Measurements from ENCODE around the gene SP2.

SP2 gene

DNA sequence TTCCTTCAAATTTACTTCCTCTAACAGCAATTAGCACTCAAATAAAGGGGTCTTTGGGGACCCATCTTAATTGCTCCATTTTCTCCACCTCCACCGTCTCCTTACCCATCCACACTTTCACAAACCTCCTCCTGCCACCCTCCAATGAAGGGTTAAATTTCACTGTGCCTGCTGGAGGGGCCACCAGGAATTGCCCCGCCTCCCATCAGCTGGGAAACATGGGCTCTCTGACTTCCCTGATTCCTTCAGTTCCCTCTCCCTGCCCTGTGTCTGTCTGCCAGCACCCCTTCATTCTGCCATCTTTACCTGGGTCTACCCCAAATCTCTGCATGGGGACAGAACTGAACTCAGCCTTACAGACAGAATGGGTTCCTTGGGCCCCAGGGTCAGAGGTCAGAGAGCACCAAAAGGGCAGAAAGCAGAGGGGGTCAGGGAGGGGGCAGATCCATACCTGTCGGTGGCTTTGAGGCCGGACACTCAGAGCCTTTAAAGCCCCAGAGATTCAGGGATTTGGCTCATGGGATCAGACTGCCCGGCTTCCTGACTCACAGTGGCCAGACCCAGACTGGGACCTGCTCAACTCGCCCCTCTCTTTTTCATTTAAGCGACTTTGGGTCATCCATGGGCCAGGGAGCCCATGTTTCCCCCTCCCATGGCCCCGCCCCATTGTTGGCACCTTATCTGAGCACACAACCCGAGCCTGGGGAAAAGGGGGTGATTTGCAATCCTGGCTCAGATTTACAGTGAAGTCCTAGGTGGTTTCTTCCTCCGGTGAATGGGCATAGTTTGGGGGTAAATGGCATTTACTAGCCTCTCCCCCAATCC is 17.6 kb upstream of the SP2 start:
- H3K4me3 ChIP-seq (ENCODE audit: low read length) = no peak overlapping the region
- DNase-seq (ENCODE audit: low read depth) = no peak
- TF ChIP-seq, protein P1, sequence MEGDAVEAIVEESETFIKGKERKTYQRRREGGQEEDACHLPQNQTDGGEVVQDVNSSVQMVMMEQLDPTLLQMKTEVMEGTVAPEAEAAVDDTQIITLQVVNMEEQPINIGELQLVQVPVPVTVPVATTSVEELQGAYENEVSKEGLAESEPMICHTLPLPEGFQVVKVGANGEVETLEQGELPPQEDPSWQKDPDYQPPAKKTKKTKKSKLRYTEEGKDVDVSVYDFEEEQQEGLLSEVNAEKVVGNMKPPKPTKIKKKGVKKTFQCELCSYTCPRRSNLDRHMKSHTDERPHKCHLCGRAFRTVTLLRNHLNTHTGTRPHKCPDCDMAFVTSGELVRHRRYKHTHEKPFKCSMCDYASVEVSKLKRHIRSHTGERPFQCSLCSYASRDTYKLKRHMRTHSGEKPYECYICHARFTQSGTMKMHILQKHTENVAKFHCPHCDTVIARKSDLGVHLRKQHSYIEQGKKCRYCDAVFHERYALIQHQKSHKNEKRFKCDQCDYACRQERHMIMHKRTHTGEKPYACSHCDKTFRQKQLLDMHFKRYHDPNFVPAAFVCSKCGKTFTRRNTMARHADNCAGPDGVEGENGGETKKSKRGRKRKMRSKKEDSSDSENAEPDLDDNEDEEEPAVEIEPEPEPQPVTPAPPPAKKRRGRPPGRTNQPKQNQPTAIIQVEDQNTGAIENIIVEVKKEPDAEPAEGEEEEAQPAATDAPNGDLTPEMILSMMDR (conservative IDR thresholded peaks at IDR 0.05; ENCODE audit: low read length) = no peak

DNA sequence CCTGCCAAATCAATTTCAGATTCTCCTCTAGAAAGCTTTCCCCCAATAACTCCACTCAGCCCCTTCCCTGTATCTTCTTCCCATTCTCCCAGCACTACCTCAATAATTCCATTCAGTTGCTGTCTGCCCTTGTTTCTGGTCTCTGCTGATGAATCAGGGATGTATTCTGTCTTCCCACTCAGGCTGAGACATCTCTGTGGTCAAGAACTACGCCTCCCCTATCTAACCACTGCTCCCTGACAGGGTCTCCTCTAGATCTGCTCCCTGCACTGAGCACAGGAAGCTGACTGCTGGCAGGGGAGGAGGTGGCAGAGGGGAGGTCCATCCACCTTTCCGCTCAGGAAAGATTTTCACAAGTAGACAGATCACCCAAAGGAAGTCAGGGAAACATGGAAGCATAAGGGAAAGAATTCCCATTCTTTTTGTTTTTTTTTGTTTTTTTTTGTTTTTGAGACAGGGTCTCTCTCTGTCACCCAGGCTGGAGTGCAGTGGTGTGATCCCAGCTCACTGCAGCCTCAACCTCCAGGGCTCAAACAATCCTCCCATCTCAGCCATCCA is 16.9 kb upstream of the SP2 start:
- TF ChIP-seq, protein P1 (conservative IDR thresholded peaks at IDR 0.05; ENCODE audit: low read length) = no peak
- H3K4me3 ChIP-seq (ENCODE audit: low read length) = no peak overlapping the region
- DNase-seq (ENCODE audit: low read depth) = peak; percentile 51

DNA sequence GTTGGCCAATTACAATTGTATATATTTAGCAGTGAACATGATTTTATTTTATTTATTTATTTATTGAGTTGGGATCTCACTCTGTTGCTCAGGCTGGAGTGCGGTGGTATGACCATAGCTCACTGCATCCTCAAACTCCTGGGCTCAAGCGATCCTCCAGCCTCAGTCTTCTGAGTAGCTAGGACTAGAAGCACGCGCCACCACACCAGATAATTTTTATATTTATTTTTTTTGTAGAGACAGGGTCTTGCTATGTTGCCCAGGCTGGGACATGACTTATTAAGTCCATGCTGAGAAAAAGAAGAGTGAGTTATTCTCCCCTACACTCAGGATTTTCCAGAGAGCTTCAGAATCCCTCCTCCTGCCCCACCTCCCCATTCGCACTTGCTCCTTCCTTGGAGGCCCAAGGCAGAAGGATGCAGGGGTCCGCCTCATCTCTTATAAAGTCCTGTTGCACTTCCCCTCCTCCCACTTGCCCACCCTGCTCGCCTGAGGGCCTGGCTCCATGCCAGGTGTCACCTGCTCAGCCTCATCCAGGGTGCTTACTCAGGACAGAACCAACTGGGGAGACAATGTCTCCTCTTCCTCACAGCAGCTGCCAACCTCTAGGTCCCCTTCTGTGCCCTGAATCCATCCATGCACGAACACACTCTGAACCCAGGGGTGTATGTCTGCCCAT is 16.1 kb upstream of the SP2 start:
- no peak overlapping the region for H3K4me3 ChIP-seq (ENCODE audit: low read length)
- TF ChIP-seq, protein P1 (conservative IDR thresholded peaks at IDR 0.05; ENCODE audit: low read length) = no peak
- no peak for DNase-seq (ENCODE audit: low read depth)

DNA sequence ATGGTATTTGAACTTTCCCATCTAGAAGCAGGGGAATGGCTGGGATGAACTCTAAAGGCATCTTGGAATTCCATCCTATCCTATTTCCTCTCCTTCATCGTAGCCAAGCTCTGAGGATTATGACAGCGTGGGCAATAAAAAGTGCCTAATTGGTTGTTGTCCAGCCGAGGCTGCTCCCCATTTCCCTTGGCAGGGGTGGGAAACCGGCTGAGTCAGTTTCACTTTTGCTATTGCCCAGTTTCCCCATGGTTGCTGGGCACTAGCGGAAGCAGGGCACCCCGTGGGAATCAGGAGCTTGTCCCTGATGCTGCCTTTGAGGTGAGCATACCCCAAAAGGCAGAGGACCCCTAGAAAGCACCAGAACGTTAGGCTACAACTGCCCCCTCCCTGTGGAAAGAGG is 13.8 kb upstream of the SP2 start:
- TF ChIP-seq, protein P1 (conservative IDR thresholded peaks at IDR 0.05; ENCODE audit: low read length) = no peak
- DNase-seq (ENCODE audit: low read depth) = peak; percentile 76
- peak overlapping the region; percentile 25; the same call in 1 of the 2 replicates for H3K4me3 ChIP-seq (ENCODE audit: low read length)

DNA sequence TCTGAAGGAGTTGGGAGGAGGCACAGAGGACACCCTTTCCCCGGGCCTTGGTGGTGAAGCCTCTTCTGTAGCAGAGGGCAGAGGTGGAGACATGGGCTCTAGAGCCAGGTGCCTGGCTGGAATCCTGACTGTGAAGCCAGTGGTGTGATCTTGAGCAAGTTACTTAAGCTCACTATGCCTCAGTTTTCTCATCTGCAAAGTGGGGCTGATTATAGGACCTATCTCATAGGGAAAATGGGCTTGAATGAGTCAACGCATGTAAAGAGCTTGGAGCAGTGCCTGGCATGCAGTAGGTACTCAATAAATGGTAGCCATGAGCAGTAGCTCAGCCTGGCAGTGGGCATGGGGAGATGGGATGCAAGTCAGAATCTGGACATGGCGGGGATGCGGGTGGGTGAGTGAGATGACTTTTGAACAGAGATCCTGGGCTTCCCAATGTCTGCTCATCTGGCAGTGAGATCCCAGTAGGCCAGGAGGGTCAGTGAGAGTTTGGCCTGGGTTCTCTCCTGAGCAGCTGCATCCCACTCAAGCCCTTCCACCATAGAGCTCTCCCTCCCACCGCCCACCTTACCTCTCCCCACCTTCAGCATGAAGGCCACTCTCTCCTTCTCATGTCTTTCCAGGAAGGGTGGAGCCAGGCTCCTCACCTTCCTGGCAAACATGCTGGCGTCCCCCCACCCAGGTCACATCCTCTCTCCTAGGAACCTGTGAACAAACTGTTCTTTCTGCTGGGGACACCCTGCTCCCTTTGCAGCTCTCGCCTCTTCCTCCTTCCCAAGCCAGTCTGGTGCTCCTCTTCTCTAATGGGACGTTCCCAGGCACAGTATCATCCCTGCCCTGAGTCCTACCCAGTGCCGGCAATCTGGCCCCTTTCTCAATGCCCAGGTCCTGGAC is 13.1 kb upstream of the SP2 start:
- peak overlapping the region; percentile 25; the same call in 1 of the 2 replicates for H3K4me3 ChIP-seq (ENCODE audit: low read length)
- DNase-seq (ENCODE audit: low read depth) = no peak
- TF ChIP-seq, protein P1 (conservative IDR thresholded peaks at IDR 0.05; ENCODE audit: low read length) = no peak

DNA sequence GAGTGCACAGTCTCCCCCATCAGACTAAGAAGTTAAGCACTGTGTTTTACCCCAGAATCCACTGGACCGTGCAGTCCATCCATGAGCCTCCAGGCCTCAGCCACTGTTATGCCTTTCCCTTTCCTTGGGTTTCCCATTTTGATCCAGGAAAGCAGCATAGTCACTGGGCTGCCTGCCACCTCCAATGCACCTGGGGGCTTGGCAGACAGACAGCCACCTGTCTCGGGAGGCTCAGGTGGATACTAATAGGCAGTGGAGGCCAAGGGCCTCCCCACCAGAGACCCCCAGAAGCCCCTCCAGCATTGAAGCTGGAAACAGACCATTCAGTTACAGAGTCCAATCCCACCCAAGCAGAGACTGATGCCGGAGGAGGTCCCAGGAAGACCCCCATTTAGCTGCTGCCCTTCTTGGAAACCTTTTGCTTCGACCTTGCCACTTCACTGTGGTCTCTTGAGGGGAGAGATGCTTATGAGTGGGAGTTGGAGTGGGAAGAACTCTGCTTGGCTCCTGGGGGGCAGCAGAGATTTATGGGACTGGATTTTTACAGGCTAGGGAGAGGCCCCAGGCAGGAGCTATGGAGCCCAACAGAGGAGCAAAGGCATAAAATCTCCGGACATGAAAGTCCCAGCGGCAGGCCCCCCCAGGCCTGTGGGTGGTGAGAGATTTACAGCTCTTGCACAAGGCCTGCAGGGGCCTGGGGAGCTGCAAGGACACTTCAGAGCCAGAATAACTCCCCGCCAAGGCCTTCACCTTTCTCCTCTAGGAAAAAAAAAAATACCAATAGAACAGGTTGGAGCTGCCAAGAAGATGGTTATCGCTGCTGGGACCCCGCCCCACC is 12.2 kb upstream of the SP2 start:
- TF ChIP-seq, protein P1 (conservative IDR thresholded peaks at IDR 0.05; ENCODE audit: low read length) = no peak
- no peak overlapping the region for H3K4me3 ChIP-seq (ENCODE audit: low read length)
- no peak for DNase-seq (ENCODE audit: low read depth)
